Ovary (tissue), 9 donors: Measurements from ENCODE around the gene SPRED3. TPM values are rescaled to one million over a fixed set of nuclear protein-coding genes. Genes with fewer than 3 reads are reported as not detected.

Source experiments
- DNase-seq, 5 donors: peaks; one replicate each; pipeline ENCODE4 v3.0.0-alpha.2; 2019 to 2020
- H3K27ac ChIP-seq, 2 donors: fragments of 200-600 bp; one replicate each; pipeline versions ENCODE4 v1.5.1 to v1.8.0; 2019 to 2022
- H3K27me3 ChIP-seq: fragments of 200-600 bp; one replicate; pipeline ENCODE4 v1.8.0; 2022
- H3K36me3 ChIP-seq: fragments of 200-600 bp; sonication (generic); one replicate; pipeline ENCODE4 v1.5.1; 2019
- H3K4me1 ChIP-seq: one replicate; pipeline ENCODE4 v1.8.1; 2013; ENCODE audit warnings: mild to moderate bottlenecking, moderate library complexity; ENCODE audit not compliant: insufficient read depth
- H3K4me3 ChIP-seq: fragments of 200-600 bp; sonication (generic); one replicate; pipeline ENCODE4 v1.5.1; 2017
- H3K9me3 ChIP-seq, 2 donors: fragments of 200-600 bp in 1 of 2; sonication (generic) in 1 of 2; one replicate each; pipeline versions ENCODE4 v1.5.1 to v1.8.1; 2013 to 2019; ENCODE audit warnings: mild to moderate bottlenecking in 1 of 2, moderate library complexity in 1 of 2
- CTCF ChIP-seq, 3 donors: fragments of 450-650 bp in 2 of 3; fragments of 200-600 bp in 1 of 3; IDR thresholded peaks; one replicate each; pipeline versions ENCODE4 v1.5.1 to v1.8.0; 2016 to 2022; ENCODE audit warnings: antibody characterized with exemption in 3 of 3, mild to moderate bottlenecking in 1 of 3
- EP300 ChIP-seq: sonication (generic); formaldehyde crosslinking; IDR thresholded peaks from one replicate; pipeline ENCODE4 v1.6.1; 2017; ENCODE audit warnings: antibody characterized with exemption
- POLR2A ChIP-seq: fragments of 450-650 bp; IDR thresholded peaks from one replicate; pipeline ENCODE4 v1.6.1; 2017; ENCODE audit warnings: antibody characterized with exemption, mild to moderate bottlenecking, moderate library complexity
- WGBS, 3 donors: extraction: QIAGEN DNeasy Blood & Tissue Kit in 1 of 3; methylation state at CpG; one replicate each; pipeline versions ENCODE4 v1.1.5 to v1.1.7; 2013 to 2017; 5-methylcytosine and 5-hydroxymethylcytosine counted together
- intact Hi-C, 4 donors: fragments of 100-400 bp; cut with DNase I; formaldehyde crosslinking; loops; one replicate each; pipeline versions ENCODE4 v1.11.0 to v1.15.1; 2022 to 2023
- polyA plus RNA-seq, 2 donors: library from polyadenylated mRNA; stranded (reverse); fragments of 200-250 nt in 1 of 2; fragments of 350-450 nt in 1 of 2; fragmentation: Illumina TruSeq in 1 of 2; extraction: RNeasy Lipid Tissue Mini Kit (QIAGEN cat#74804) in 1 of 2; gene quantifications; one replicate each; pipeline ENCODE4 v1.2.3, GENCODE V29; 2013 to 2014
- total RNA-seq, 7 donors: library from RNA; depleted of rRNA in 2 of 7; stranded (reverse); fragments of >200 nt in 2 of 7; fragmentation: NEBNext Ultra II Directional in 3 of 7; extraction: Animal tissue kit (Norgen Biotek cat#: 25700) in 3 of 7; gene quantifications; one replicate each; pipeline versions ENCODE4 v1.1.0 to v1.2.4, GENCODE V29; 2016 to 2023
- donor health status: DM: no; HTN: no; CAD: no; lungs with moderate emphysema.
- donor health status: DM: no; HTN: no; CAD: no.
- donor health status: Bipolar disorder and iron deficiency.
- donor health status: DM: yes; HTN: yes; CAD: no.
- donor health status: DM: no; HTN: no; CAD: no.
- donor health status: DM: yes; HTN: yes; CAD: no.

SPRED3 gene
- total and polyA plus RNA-seq, 9 donors: 0.24 to 2.1 (median 0.84) TPM

- intact Hi-C loops: no loop called here
- Histone ChIP-seq H3K27me3 (no peaks in the 10 kb centered on the region), H3K4me1 (no peaks in the 10 kb centered on the region), H3K9me3 (no peaks in the 10 kb centered on the region), H3K4me3 (no peak overlapping the region), H3K27ac (no peak overlapping the region), H3K36me3 (no peaks in the 10 kb centered on the region)
- WGBS, 3 donors: 80 to 85% (median 83%) methylated on average over 8 of the region's 8 CpGs
- no peak for TF ChIP-seq EP300
- no peak for TF ChIP-seq POLR2A
- no peak for TF ChIP-seq CTCF (IDR thresholded peaks at IDR 0.05)
- DNase-seq: no peak
These were observed 24.0 kb downstream of the SPRED3 start for GRCh38 chr19:38412491-38412890.

- Histone ChIP-seq H3K4me3 (no peak overlapping the region), H3K4me1 (peaks cover under 1% of the 10 kb centered on the region), H3K9me3 (no peaks in the 10 kb centered on the region), H3K36me3 (no peaks in the 10 kb centered on the region), H3K27ac (no peak overlapping the region), H3K27me3 (no peaks in the 10 kb centered on the region)
- WGBS, 3 donors: 37 to 55% (median 50%) methylated on average over 11 of the region's 11 CpGs
- no peak for DNase-seq
- intact Hi-C loops: no loop called here
- no peak for TF ChIP-seq CTCF (IDR thresholded peaks at IDR 0.05)
- no peak for TF ChIP-seq EP300
- no peak for TF ChIP-seq POLR2A
These were observed 24.5 kb downstream of the SPRED3 start for GRCh38 chr19:38412961-38413360.

GRCh38 chr19:38413416-38413815, 24.9 kb downstream of the SPRED3 start:
- TF ChIP-seq POLR2A (no peak), CTCF (IDR thresholded peaks at IDR 0.05) (no peak), EP300 (no peak)
- no peaks in the 10 kb centered on the region for H3K9me3 ChIP-seq
- no peak overlapping the region for H3K27ac ChIP-seq
- H3K4me3 ChIP-seq: no peak overlapping the region
- intact Hi-C loops: no loop called here
- H3K36me3 ChIP-seq: no peaks in the 10 kb centered on the region
- WGBS, 3 donors: 70 to 77% (median 73%) methylated on average over 5 to 6 of the region's 6 CpGs
- H3K4me1 ChIP-seq: peaks cover 3% of the 10 kb centered on the region
- H3K27me3 ChIP-seq: no peaks in the 10 kb centered on the region
- DNase-seq: no peak

GRCh38 chr19:38417146-38417543, 28.6 kb downstream of the SPRED3 start:
- H3K9me3 ChIP-seq: no peaks in the 10 kb centered on the region
- no peak for DNase-seq
- H3K36me3 ChIP-seq: no peaks in the 10 kb centered on the region
- peaks cover 3% of the 10 kb centered on the region for H3K4me1 ChIP-seq
- no peak overlapping the region for H3K4me3 ChIP-seq
- intact Hi-C loops: no loop called here
- no peak for TF ChIP-seq CTCF (IDR thresholded peaks at IDR 0.05)
- no peak for TF ChIP-seq EP300
- no peak for TF ChIP-seq POLR2A
- H3K27me3 ChIP-seq: no peaks in the 10 kb centered on the region
- no peak overlapping the region for H3K27ac ChIP-seq
- 73 to 76% (median 75%) methylated on average over 8 of the region's 8 CpGs for WGBS, 3 donors
